ENCODE data around the gene SLC41A2.

- TF ChIP-seq CTCF (conservative IDR thresholded peaks at IDR 0.05; ENCODE audit: low read length) = no peak
- no peak for TF ChIP-seq EZH2phosphoT487 (IDR thresholded peaks at IDR 0.05; ENCODE audit: borderline replicate concordance)
Observed at GRCh38 chr12:104952816-104953215, 5.3 kb downstream of the SLC41A2 start.
